ENCODE data around the gene ITGB1BP1.

The ITGB1BP1 gene

DNA sequence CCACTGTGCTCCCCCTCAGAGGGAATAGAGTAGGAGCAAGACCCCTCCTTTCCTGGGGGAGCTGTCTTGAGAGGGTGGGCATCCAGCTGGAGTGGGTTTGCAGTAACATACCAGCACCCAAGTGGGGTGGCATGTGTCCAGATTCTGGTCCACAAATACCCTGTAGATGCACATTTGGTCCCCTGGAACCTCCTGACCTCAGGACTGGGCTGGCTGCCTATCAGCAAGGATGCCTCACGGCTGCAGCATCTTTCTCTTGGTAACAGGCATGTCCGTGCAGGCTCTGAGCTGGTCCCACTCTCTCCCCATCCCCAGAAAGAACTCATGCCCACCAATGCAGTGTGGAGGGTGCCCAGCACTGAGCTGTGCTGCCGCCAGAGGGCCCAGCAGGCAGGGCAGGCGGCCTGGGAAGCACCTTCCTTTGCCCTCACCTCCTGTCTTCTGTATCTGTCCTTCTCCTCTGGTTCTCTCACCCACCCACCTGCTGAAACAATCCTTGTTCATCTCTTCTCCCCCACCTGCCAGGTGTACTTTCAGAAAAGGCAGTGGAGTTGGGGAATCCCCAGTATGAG, 47.4 kb downstream of the ITGB1BP1 start:
- DNase-seq = no peak

DNA sequence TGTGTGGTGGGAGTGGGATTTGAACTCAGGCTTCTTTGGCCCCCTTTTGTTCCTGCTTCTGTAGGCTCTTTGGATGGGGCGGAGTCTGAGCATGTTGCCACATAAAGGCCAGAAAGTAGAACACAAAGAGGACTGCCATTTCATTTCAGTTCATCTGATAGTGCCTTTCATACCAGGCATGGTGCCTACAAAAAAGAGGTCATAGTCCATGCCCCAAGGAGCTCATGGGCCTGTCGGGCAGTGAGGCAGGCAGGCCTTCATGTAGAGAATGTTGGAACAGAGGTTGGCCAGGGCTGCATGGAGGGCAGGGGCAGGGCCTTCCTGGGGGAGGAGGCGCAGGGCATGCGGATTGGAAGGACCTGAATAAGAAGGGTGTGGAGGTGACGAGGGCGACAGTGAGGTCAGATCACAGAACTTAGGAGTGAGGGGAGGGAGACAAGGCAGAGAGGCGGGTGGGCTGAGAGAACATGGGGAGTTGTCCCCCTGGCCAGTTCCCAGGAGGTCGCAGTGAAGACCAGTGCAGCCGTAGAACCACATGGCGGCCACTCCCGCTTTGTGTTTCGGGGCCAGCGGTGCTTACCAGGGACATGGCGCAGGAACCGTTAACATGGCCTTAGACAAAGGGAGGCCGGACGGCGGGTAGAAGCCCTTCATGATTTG, 49.1 kb downstream of the ITGB1BP1 start:
- no peak for DNase-seq

DNA sequence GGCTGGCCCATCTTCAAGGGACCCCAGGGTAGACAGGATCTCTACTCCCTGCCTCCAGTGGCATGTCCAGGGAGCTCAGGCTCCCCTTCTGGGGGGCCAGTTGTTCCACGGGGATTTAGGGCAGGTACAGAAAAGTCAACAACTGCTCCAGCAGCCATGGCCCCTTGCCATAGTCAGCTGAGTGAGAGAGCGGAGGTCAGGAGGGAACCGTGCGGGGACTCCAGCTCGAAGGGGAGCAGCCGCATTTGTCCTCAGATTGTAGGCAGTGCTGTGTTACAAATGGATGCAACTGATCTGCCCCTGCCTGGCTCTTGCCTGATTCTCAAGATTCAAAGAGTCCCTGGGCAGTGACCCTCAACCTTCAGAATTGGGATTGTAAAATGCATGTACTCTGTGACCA, 49.9 kb downstream of the ITGB1BP1 start:
- DNase-seq = no peak

DNA sequence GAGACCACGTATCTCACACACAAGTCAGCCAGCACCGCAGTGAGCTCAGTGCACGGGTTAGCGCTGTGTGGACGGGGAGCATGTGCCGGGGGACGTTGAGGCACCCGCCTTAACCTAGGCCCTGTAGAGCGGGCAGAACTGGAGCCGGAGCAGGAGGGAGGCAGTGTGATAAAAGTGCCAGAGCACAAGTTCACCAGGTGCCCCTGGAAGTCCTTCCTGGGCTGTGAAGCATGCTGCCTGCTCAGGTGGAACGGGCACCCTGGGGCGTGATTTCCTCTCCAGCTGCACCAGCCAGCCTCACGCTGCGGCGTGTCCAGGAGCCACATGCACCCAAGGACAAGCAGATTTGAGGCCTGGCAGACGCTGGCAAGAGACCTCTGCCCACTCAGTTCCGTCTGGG, 50.3 kb downstream of the ITGB1BP1 start:
- no peak for DNase-seq

DNA sequence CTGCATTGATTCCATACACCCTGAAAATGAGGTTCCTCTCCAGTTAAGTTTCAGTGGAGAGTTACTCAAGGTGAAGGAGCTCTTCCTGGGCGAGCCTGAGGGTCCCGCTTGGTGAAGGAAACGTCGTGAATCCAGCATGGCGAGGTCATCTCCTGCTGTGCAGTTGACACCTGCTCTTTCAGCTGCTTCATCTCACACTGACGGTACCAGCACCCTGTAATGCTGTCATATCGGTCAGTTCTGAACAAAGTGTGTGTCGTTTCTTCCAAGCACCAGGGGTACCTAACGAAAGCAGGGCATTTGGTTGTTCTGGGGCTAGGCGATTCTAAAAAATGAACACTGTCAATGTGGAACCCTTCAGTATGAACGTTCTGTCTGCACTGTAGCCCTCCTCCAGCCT, 52.6 kb downstream of the ITGB1BP1 start:
- no peak for DNase-seq

DNA sequence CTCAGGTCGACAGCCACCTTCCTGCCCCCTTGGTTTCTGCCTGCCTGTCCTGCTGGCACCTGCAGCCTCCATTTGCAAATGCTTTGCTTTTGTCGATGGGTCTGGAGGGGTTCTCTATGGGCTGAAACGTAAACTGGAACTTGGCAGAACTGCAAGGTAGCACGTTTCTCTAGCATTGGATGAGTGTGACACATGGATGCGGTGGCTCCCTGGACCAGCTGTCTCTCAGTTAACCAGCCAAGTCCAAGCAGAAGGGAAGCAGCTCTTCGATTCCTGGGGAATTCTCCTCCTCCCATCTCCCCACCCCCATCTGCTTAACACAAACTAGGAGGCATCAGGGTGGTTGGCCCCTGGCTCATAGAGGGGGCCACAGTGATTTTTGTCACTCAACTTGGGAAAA, 57.3 kb downstream of the ITGB1BP1 start:
- DNase-seq = no peak

DNA sequence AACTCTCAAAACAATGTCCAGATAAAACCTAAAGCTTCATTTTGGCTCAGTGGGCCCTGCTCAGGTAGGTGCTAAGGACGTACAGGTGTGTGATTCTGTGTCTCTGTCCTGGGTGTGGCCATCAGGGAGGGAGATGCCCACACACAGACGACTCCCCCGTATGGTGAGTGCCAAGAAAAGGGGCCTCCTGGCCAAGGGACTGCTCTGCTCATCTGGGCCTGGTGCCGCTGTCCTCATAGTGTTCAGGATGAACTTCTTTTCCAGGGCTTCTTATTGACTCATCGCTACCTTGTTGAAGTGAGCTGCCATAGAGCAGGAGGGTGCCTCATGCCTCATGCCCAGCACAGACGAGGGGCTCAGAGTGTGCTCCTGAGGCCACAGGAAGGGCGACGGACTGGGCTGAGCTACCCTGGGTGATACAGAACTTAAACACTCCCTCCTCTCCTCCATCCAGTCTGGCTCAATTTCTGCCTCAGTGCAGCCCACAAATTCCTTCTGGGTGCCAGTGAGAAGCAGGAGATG, 57.8 kb downstream of the ITGB1BP1 start:
- no peak for DNase-seq

DNA sequence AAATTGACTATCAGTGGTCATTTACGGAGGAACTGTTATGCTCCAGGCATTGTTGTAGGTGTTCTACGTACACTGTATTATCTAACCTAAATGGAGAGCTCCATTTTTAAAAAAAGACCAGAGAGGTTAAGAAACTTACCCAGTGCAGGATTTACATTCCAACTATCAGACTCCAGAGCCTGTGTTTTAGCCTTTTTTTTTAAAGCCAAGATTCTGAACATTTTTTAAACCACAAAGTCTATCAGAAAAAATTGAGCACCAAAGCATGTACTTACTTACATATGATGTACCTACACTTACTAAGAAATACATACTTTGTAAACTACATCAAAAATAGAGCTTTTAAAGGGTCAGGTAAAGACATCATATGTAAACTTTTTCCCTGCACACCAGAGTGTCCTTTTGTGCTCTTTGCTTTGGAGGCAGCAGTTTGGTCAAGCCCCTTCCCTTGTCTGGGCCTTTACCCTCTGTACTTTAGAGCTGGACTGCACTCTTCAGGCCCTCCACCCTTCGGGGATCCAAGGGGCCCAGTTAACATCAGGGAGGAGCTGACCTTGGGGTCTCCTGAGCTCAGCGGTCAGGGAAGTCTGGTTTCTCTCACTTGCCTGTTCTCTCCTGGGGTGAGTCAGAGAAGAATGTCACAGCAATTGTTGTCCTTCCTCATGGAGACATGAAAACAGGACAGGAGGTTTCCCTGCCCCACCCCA, 58.4 kb downstream of the ITGB1BP1 start:
- no peak for DNase-seq

DNA sequence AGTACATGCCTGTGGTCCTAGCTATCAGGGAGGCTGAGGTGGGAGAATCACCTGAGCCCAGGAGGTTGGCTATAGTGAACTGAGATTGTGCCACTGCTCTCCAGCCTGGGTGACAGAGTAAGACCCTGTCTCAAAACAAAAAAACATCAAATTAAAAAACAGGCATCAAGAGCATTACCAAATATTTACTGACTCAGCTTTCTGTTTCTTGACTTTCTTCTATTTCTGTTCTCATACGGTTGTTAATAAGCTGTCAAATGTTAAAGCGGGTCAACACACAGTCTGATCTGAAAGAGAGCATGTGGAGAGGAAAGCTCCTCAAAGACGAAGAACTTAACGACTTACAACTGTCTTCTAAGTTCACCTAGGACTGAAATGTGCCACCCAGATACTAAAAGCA, 59.0 kb downstream of the ITGB1BP1 start:
- no peak for DNase-seq

DNA sequence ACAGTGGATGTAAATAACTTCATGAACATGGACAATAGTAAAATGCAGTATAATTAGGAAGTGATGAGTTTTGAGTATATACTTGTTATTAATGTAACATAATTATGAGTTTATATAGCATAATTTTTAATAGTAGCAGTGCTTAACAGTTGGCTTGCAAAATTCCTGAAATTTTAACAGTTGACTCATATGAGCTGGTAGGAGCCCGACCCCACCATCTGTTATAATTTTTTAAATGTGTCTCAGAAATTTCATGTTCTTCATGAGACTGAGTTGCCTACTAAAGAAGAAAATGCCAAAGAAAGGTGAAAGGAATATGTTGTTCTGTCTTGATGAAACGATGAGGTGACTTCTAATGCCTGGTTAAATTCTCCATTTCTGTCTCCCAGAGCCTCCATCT, 62.6 kb downstream of the ITGB1BP1 start:
- no peak for DNase-seq

DNA sequence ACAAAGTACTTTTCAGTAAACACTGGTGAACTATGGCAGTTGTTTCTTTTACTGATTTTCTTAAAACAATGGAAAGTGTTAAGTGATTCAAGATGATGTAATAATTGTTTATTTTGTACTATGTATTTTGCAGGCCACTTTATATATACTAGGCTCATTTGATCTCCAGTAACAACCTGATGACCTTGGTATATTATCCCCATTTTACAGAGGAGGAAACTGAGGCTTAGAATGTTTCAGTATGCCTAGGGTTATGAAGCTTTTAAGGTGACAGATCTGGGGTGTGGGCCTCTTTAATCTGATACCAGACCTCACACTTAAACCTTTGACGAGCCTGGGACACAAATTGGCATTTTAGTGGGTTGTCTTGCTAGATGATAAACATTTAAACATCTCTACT, 63.2 kb downstream of the ITGB1BP1 start:
- no peak for DNase-seq

DNA sequence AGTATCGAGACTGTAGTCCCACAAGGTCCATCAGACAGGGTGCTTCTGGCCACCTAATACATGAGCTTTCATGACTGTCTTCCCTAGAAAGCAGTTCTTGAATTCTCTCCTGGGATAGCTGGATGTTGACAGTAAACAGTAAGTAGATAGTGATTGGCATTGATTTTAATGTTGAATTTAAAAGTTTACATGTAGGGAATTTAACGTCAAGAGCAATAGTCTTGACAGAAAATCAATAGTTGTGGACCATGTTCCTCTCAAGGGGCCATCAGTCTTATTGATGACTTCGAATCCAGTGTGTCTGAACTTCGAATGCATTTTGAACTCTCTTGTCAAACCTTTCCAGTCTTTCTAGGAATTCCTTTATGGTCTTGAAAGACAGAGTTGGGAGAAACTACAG, 63.9 kb downstream of the ITGB1BP1 start:
- no peak for DNase-seq

DNA sequence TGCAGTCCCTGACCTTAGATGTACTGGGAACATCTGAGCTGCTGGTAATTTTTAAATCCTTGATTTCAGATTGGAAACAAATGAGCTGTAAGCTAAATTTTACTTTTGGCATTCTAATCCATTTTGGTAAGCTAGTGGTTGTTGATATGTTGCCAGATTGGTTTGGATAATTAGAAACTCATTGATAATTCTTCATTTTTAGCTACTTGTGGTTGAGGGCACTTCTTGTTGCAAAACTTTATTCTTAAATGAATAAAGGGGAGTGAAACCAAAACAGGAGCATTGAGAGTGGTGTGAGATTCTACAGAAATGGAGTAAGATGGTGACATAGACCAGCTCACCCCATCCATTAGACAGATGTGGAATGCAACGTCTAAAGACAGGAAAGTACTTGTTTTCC, 64.5 kb downstream of the ITGB1BP1 start:
- no peak for DNase-seq

DNA sequence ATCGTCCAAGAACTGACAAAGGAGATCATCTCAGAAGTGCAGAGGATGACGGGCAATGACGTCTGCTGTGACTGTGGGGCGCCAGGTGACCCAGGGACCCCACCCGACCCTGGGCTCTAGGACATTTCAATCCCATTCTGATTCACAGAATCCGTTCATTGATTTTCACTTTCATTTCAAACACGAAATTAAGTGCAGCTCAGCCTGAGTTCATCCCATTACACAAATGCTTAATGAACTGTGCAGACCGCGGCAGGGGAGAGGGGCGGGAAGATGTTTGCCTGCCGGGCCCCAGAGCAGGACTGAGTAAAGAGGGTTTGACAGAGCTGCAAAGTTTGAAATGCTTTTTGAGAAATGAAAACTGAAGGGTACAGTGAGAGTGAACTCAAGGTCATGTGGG, 67.1 kb downstream of the ITGB1BP1 start:
- no peak for DNase-seq

DNA sequence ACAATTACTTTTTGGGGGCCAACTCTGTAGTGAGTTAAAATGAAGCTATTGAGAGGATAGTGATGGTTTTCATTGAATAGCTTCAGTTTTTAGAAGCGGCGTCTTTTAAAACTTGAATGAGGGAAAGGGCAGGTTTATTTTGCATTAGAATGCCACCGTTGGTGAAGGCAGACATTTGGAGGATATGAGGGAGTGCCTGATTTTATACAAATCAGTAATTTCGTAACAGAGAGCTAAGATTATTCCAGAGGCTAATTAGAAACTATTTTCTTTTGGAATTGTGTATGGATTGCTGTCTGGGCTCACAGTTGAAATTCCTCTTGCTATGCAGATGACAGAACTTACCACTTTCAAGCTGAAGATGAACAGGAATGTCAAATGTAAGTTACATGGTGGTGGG, 67.6 kb downstream of the ITGB1BP1 start:
- no peak for DNase-seq

DNA sequence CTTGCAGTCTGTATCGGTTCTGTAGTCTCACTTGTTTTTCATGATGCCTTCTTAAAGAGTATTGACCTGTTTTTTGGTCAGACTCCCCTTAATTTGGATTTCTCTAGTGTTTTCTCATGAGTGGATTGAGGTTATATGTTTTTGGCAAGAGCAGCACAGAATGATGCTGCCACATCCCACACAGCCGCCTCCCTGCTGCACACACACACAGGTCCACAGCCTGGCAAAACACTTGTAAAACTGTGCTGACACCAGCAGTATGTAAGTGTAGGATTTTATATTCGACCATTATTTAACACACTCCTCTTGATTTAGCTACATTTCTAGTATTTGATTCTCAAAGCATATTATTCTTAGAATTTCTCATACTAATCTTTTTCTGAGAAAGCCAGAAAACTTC, 68.1 kb downstream of the ITGB1BP1 start:
- no peak for DNase-seq

DNA sequence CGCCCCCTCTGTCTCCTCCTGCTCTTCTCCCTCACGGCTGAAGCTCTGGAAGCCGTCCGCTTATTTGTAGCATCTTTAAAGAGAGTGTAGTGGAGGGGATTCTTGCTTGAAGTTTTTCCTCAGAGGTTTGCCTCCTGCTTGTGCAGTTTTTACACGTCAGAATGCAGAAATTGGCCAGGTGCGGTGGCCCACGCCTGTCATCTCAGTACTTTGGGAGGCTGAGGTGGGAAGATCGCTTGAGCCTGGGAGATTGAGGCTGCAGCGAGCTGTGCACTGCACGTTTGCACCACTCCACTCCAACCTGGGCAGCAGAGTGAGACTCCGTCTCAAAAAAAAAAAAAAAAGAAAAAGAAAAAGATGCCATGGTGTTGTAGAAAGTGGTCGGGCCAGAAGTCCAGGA, 69.0 kb downstream of the ITGB1BP1 start:
- DNase-seq = no peak

Data from activated CD4-positive, CD25-positive, alpha-beta regulatory T cell (primary cell).